ENCODE data around the gene NYNRIN.

NYNRIN gene

DNA sequence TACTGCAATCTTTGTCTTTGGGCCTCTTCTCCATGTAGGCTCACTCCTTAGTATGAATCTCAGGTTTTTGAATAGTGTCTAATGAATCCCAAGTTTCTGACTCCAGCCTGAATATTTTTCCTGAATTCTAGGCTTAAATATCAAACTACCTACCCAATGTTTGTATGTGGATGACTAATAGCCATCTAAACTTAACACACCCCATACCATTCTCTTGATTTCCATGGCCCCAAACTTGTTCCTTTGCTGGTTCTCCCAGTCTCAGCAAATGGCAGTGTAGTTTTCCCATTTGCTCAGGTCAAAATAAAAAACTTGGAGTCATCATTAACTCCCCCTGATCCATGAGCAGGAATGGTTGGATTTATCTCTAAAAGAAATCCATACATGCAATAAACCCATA is 62.5 kb downstream of the NYNRIN start:
- DNase-seq: no peak

DNA sequence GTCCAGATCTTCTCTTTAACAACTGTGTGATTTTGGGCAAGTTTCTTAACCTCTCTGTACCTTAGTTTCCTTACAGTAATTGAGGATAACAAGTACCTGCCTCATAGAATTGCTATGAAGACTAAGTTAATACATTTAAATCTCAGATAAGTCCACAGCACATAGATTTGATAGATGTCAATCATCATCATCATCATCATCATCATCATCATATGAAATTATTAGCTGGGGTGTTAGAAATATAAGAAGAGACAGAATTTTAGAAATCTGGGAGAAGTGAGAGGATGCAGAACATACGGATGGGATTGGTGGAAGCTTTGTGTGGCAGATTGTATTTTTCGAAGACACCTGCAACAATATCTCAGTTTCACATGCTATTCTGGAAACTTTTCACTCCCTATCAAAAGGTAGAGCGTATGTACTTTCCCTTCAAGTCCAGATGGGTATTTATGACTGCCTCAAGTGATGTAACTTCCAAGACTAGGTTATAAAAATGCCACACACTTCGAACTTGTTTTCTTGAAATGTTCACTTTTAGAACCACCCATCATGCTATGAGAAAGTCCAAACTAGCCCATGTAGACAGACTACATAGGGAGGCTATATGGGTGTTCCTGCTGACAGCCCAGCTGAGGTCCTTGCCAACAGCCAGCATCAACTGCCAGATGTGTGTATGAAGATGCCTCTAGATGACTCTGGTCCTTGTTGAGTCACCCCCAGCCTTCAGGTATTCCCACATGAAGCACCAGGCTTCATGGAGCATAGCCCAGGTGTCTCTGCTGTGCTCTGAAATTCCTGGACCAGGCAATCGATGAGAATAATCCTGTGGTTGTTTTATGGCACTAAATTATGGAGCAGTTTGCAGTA is 64.4 kb downstream of the NYNRIN start:
- no peak for DNase-seq

GRCh38 chr14:24463884-24464785 is 65.3 kb downstream of the NYNRIN start:
- DNase-seq: no peak

- DNase-seq: no peak
Measured at GRCh38 chr14:24465368-24465767, 66.6 kb downstream of the NYNRIN start.

- no peak for DNase-seq
Measured at GRCh38 chr14:24465805-24466204, 67.0 kb downstream of the NYNRIN start.
